Muscle of leg (tissue), 11 donors: ENCODE results near the gene SMOC2. TPM values are rescaled to one million over a fixed set of nuclear protein-coding genes. Genes with fewer than 3 reads are reported as not detected.

ENCODE experiments used
- DNase-seq: peaks from one replicate; pipeline ENCODE4 v3.0.0; 2013
- H3K27ac ChIP-seq: one replicate; pipeline ENCODE4 v1.5.1; 2013; ENCODE audit warnings: mild to moderate bottlenecking, low read length, control low read depth
- H3K27me3 ChIP-seq: one replicate; pipeline ENCODE4 v1.6.1; 2013; ENCODE audit warnings: low read length; ENCODE audit not compliant: control insufficient read depth, insufficient read depth
- H3K36me3 ChIP-seq: one replicate; pipeline ENCODE4 v1.6.1; 2013; ENCODE audit warnings: low read length; ENCODE audit not compliant: control insufficient read depth, insufficient read depth
- H3K4me1 ChIP-seq: one replicate; pipeline ENCODE4 v1.6.1; 2013; ENCODE audit warnings: low read length; ENCODE audit not compliant: control insufficient read depth, insufficient read depth
- H3K4me3 ChIP-seq: one replicate; pipeline ENCODE4 v1.5.1; 2013; ENCODE audit warnings: low read length, control low read depth
- H3K9me3 ChIP-seq: replicated peaks from 2 replicates; pipeline ENCODE4 v1.6.1; 2013; ENCODE audit warnings: low read depth, low read length; ENCODE audit not compliant: control insufficient read depth
- WGBS: methylation state at CpG from one replicate; pipeline ENCODE4 v1.1.5; 2013; ENCODE audit warnings: missing lambda C conversion rate; ENCODE audit not compliant: insufficient coverage; 5-methylcytosine and 5-hydroxymethylcytosine counted together
- polyA plus RNA-seq, 8 donors: library from polyadenylated mRNA; unstranded; fragments of 120-200 nt; gene quantifications; one replicate each; pipeline versions ENCODE4 v1.2.1 to v1.2.3, GENCODE V29; 2013; ENCODE audit warnings: inconsistent platforms in 1 of 8, low replicate concordance in 1 of 8; ENCODE audit not compliant: insufficient read length in 8 of 8, insufficient read depth in 1 of 8
- total RNA-seq: library from RNA; stranded (reverse); fragments of 120-200 nt; gene quantifications from one replicate; pipeline ENCODE4 v1.2.4, GENCODE V29; 2013

SMOC2 gene
- total and polyA plus RNA-seq, 9 donors = 58.0 to 109 (median 78.9) TPM

- 72% methylated on average over 9 of the region's 18 CpGs for WGBS
- no peak overlapping the region for H3K4me3 ChIP-seq
- no peak overlapping the region for H3K27ac ChIP-seq
- H3K4me1 ChIP-seq = no peaks in the 10 kb centered on the region
- H3K27me3 ChIP-seq = peaks cover 6% of the 10 kb centered on the region
- no peaks in the 10 kb centered on the region for H3K9me3 ChIP-seq
- DNase-seq = no peak
- H3K36me3 ChIP-seq = no peaks in the 10 kb centered on the region
Measured at GRCh38 chr6:168666699-168667427, 225.9 kb downstream of the SMOC2 start.

DNA sequence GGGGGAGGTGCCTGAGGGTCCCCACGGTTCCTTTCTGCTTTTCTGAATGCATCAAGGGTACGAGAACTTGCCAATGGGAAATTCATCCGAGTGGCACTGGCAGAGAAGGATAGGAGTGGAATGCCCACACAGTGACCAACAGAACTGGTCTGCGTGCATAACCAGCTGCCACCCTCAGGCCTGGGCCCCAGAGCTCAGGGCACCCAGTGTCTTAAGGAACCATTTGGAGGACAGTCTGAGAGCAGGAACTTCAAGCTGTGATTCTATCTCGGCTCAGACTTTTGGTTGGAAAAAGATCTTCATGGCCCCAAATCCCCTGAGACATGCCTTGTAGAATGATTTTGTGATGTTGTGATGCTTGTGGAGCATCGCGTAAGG, 226.4 kb downstream of the SMOC2 start:
- H3K9me3 ChIP-seq = no peaks in the 10 kb centered on the region
- no peaks in the 10 kb centered on the region for H3K36me3 ChIP-seq
- 81% methylated on average over 6 of the region's 7 CpGs for WGBS
- H3K4me3 ChIP-seq = no peak overlapping the region
- H3K4me1 ChIP-seq = no peaks in the 10 kb centered on the region
- no peak overlapping the region for H3K27ac ChIP-seq
- H3K27me3 ChIP-seq = peaks cover 6% of the 10 kb centered on the region
- no peak for DNase-seq

DNA sequence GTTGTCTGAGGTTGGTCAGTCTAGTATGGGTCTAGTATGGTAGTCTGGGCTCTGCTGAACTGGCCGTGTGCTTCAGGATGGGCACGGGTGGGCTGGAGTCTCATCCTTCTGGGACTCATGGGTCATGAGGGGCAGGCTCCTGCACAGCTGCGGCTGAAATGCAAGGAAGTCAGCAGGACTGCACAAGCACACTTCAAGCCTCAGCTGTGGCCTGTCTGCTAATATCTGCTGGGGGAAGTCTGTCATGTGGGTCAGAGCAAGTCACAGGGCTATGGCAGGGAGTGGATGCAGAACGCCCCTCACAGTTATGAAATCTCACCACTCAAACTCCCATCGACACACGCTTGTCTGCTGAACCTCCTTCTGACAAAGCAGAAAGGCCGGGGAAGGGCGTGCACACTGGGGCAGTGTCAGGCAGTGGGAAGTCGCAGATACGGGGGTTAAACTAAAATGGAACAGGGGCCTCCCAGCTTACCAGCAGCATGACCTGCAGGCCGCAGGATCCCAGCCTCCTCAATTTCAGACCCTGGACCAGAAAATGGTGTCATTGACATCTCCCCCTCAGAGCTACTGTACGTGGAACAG, 229.5 kb downstream of the SMOC2 start:
- H3K9me3 ChIP-seq = no peaks in the 10 kb centered on the region
- H3K27me3 ChIP-seq = no peaks in the 10 kb centered on the region
- WGBS = 66% methylated on average over 5 of the region's 12 CpGs
- no peaks in the 10 kb centered on the region for H3K36me3 ChIP-seq
- H3K27ac ChIP-seq = no peak overlapping the region
- no peak for DNase-seq
- H3K4me3 ChIP-seq = no peak overlapping the region
- H3K4me1 ChIP-seq = no peaks in the 10 kb centered on the region

GRCh38 chr6:168671028-168671862, 230.3 kb downstream of the SMOC2 start:
- H3K4me1 ChIP-seq = no peaks in the 10 kb centered on the region
- H3K4me3 ChIP-seq = no peak overlapping the region
- H3K36me3 ChIP-seq = no peaks in the 10 kb centered on the region
- no peaks in the 10 kb centered on the region for H3K9me3 ChIP-seq
- no peaks in the 10 kb centered on the region for H3K27me3 ChIP-seq
- no peak for DNase-seq
- WGBS = 87% methylated on average over 7 of the region's 19 CpGs
- H3K27ac ChIP-seq = no peak overlapping the region

DNA sequence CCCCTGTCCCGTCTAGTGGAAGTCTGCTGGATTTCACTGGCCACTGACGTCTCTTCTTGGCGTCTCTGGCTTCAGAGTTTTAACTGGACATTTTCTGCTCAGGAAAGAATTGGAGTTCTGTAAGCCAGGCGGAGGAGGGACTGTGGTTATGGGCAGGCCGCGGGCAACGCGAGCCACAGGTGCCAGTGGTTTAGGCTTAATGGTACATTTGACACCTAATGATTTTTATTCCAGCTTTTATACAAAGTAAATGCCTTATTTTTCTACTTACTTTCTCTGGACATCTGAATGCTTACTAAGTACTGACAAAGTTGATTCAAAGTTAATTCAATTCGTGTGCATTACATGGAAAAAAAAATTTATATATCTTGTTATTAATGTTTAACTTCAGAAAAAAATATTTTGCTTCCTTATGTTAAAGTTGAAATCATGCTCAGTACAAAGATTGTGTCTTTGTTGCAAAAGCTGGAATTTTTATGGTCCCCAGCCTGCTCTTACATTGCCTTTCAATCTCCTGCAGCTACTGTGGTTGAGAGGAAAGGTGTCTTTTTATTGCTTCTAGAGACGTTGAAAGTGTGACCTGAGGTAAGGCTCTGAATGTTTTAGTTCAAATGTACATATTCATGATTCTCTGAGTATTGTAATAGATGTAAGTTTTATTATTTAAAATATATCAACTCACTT, 231.0 kb downstream of the SMOC2 start:
- H3K36me3 ChIP-seq = no peaks in the 10 kb centered on the region
- H3K9me3 ChIP-seq = no peaks in the 10 kb centered on the region
- DNase-seq = no peak
- H3K4me1 ChIP-seq = no peaks in the 10 kb centered on the region
- 69% methylated on average over 2 of the region's 10 CpGs for WGBS
- no peaks in the 10 kb centered on the region for H3K27me3 ChIP-seq
- H3K4me3 ChIP-seq = no peak overlapping the region
- no peak overlapping the region for H3K27ac ChIP-seq

DNA sequence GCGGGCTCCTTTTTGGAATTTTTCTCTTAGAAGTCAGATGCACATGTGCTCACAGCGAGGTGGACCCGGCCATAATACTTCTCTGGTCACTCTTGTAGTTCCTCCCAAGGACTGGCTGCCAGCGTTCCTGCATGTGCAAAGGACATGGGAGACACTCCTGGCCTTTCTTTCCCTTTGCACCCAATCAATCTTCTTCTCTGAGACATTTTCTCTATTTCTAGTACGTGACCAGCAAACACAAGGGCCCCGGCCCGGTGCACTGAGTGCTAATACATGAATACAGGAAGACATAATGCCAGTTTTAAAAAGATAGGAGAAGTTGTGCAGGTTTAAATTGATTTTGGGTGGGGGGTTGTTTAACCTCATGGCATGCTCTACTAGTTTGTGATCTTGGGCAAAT, 233.6 kb downstream of the SMOC2 start:
- WGBS = 84% methylated on average over 7 of the region's 7 CpGs
- Histone ChIP-seq H3K27ac (no peak overlapping the region), H3K9me3 (no peaks in the 10 kb centered on the region), H3K36me3 (no peaks in the 10 kb centered on the region), H3K4me3 (no peak overlapping the region), H3K27me3 (no peaks in the 10 kb centered on the region), H3K4me1 (no peaks in the 10 kb centered on the region)
- no peak for DNase-seq

DNA sequence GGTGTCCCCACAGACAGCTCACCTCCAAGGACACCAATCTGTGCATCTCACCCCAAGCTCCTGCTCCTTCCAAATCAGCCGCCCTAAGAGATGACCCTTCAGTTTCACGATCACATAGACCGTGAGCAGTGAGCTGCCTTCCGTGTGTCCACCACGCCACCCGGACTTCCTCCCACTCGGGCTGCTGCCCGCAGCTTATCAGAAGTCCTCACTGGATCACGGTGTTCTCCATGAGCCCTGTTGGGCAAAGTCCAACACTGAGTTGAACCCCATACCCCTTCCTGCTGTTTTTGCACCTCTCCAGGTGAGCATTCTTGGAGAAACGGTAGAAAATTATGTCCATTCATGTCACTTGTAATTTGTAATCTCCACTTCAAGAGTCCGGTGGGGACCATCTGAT, 234.4 kb downstream of the SMOC2 start:
- DNase-seq = no peak
- Histone ChIP-seq H3K9me3 (no peaks in the 10 kb centered on the region), H3K27me3 (no peaks in the 10 kb centered on the region), H3K4me1 (no peaks in the 10 kb centered on the region), H3K27ac (no peak overlapping the region), H3K36me3 (no peaks in the 10 kb centered on the region), H3K4me3 (no peak overlapping the region)
- WGBS = 75% methylated on average over 11 of the region's 11 CpGs

DNA sequence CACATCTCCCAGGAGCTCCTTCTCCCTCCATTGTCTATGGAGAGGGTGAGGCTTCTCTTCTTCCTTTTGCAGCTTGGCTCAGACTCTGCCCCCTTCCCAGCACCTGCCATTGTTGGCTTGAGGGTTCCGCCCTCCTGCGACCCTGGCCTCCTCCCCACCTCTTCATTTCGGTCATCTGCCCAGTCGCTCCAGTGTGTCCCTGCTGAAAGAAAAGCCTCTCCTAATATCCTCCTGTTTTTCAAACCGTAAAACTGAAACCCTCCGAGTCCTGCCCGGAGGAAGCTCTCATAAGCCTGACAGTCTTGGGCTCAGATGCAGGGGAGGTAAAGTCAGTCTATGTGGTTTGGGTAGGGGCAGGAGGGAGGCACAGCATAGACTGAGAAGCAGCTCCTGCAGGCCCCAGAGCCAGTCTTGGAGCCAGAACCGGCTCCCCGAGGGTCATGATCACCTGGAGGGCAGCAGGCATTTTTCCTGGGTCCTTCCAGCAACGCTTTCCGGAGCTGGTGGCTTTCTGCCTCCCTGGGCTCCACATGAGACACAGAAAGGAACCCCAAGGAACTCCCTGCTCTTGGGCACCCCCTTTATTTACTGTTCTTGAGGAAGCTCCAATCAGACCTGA, 235.1 kb downstream of the SMOC2 start:
- Histone ChIP-seq H3K9me3 (no peaks in the 10 kb centered on the region), H3K4me1 (no peaks in the 10 kb centered on the region), H3K27ac (no peak overlapping the region), H3K27me3 (no peaks in the 10 kb centered on the region), H3K36me3 (no peaks in the 10 kb centered on the region), H3K4me3 (no peak overlapping the region)
- DNase-seq = no peak
- WGBS = 90% methylated on average over 8 of the region's 11 CpGs

DNA sequence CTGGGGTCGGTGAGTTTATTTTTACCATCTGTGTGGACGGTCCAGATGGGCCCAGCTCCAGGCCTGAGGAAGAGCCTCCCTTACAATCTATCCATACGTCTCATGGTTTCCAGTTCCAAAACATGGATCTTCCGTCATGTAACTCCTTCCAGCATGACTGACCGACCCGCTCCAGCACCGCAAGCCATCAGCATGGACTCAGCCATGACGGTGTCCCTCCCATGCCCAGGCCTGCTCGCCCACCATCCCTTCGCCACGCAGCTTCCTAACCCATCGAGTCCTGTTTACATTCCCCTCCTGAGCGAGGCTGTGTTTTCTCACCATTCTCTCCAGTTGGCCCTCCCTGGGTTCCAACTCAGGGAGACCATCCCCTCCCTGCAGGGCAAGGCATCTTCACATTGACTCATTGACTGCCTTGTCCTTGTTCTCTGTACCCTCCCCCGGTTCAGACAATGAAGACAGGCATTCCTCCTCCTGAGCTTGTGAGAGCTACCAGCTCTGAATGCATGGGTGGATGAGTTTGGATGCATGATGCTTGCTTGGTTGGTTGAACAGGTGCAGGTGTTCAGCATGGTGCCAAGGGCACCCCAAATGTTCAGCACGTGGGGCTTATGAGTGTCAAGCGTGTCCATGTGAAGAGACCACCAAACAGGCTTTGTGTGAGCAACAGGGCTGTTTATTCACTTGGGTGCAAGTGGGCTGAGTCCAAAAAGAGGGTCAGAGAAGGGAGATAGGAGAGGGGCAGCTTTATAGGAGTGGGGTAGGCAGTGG, 235.8 kb downstream of the SMOC2 start:
- Histone ChIP-seq H3K27ac (no peak overlapping the region), H3K27me3 (no peaks in the 10 kb centered on the region), H3K36me3 (no peaks in the 10 kb centered on the region), H3K4me3 (no peak overlapping the region), H3K9me3 (no peaks in the 10 kb centered on the region), H3K4me1 (no peaks in the 10 kb centered on the region)
- 77% methylated on average over 13 of the region's 16 CpGs for WGBS
- no peak for DNase-seq
